PC-9 (cell line): ENCODE results near the gene RPL39L. TPM values are rescaled to one million over a fixed set of nuclear protein-coding genes. Genes with fewer than 3 reads are reported as not detected.
A peak's percentile ranks its signal among the peaks of the same experiment; 100 is the strongest.

Source experiments
- BruUV-seq: library from RNA; stranded (reverse); fragments of 400-500 nt; replicated peaks from 2 replicates; lab custom pipeline; 2021; lab: Mats Ljungman, UMichigan
- CTCF ChIA-PET: fragments of 300-600 bp; sonication (Branson Sonifier 250); formaldehyde crosslinking; loops from one replicate; lab custom pipeline; 2022; ENCODE audit warnings: antibody characterized with exemption; lab: Charles Lee
- POLR2A ChIA-PET: fragments of 300-600 bp; sonication (Branson Sonifier 250); formaldehyde crosslinking; loops from one replicate; lab custom pipeline; 2022; ENCODE audit warnings: antibody characterized with exemption; ENCODE audit not compliant: unreplicated experiment; lab: Charles Lee
- DNase-seq, 2 experiments: peaks; one replicate each; pipeline versions ENCODE4 v3.0.0 to v3.0.0-alpha.2; 2015 to 2022; ENCODE audit warnings: mixed read lengths in 1 of 2
- H2AFZ ChIP-seq: fragments of 200-600 bp; sonication (generic); 2 replicates; pipeline ENCODE4 v1.8.1; 2017; ENCODE audit warnings: antibody characterized with exemption
- H3F3A ChIP-seq: fragments of 200-600 bp; sonication (generic); 2 replicates; pipeline ENCODE4 v1.8.1; 2017; ENCODE audit warnings: antibody characterized with exemption, mild to moderate bottlenecking, low read depth; ENCODE audit not compliant: insufficient read depth
- H3K27ac ChIP-seq: fragments of 200-600 bp; sonication (generic); 2 replicates; pipeline ENCODE4 v1.6.1; 2016; ENCODE audit warnings: mixed run types
- H3K27me3 ChIP-seq: fragments of 200-600 bp; sonication (generic); 2 replicates; pipeline ENCODE4 v1.6.1; 2016; ENCODE audit warnings: low read depth, mixed run types; ENCODE audit not compliant: insufficient read depth
- H3K36me3 ChIP-seq: fragments of 200-600 bp; sonication (generic); 2 replicates; pipeline ENCODE4 v1.6.1; 2016; ENCODE audit warnings: low read depth, mixed run types
- H3K4me1 ChIP-seq: fragments of 200-600 bp; sonication (generic); replicated peaks from 2 replicates; pipeline ENCODE4 v1.6.1; 2016; ENCODE audit warnings: mixed run types; ENCODE audit not compliant: insufficient read depth
- H3K4me2 ChIP-seq: fragments of 200-600 bp; sonication (generic); 2 replicates; pipeline ENCODE4 v1.6.1; 2017; ENCODE audit warnings: mixed run types
- H3K4me3 ChIP-seq: fragments of 200-600 bp; sonication (generic); 2 replicates; pipeline ENCODE4 v1.6.1; 2016; ENCODE audit warnings: mixed run types
- H3K79me2 ChIP-seq: fragments of 200-600 bp; sonication (generic); 2 replicates; pipeline ENCODE4 v1.6.1; 2017; ENCODE audit warnings: low read depth, mixed run types
- H3K9me2 ChIP-seq: fragments of 200-600 bp; sonication (generic); 2 replicates; pipeline ENCODE4 v1.8.1; 2017; ENCODE audit warnings: mild to moderate bottlenecking; ENCODE audit not compliant: insufficient read depth
- H3K9me3 ChIP-seq: fragments of 200-600 bp; sonication (generic); 2 replicates; pipeline ENCODE4 v1.8.1; 2016; ENCODE audit warnings: low read depth; ENCODE audit not compliant: insufficient read depth
- H4K20me1 ChIP-seq: fragments of 200-600 bp; sonication (generic); 2 replicates; pipeline ENCODE4 v1.8.1; 2017; ENCODE audit not compliant: insufficient read depth
- EZH2 ChIP-seq: fragments of 200-600 bp; sonication (generic); IDR thresholded peaks from 2 replicates; pipeline ENCODE4 v1.8.0; 2017; ENCODE audit warnings: antibody characterized with exemption, low read depth
- intact Hi-C: fragments of 100-400 bp; cut with micrococcal nuclease; formaldehyde crosslinking; loops from one replicate; pipeline ENCODE4 v1.10.0; 2022; ENCODE audit not compliant: unreplicated experiment
- total RNA-seq: library from RNA; stranded (reverse); gene quantifications from 2 replicates; pipeline ENCODE4 v1.2.3, GENCODE V29; 2021
- TF ChIP-seq, protein P1 (sequence below): fragments of 200-600 bp; sonication (generic); conservative IDR thresholded peaks from 2 replicates; pipeline ENCODE4 v1.6.1; 2017; ENCODE audit warnings: mixed run types, antibody characterized with exemption, mild to moderate bottlenecking, moderate library complexity

Gene RPL39L
- total RNA-seq, 1 experiment from 2014 or later: 81.3 TPM

GRCh38 chr3:187098923-187099512 lies 40.3 kb downstream of the RPL39L start:
- H3K79me2 ChIP-seq: no peaks in the 10 kb centered on the region
- H3F3A ChIP-seq: peaks cover 6% of the 10 kb centered on the region
- no peaks in the 10 kb centered on the region for H3K9me2 ChIP-seq
- H3K4me1 ChIP-seq: peaks cover 10% of the 10 kb centered on the region
- no peaks in the 10 kb centered on the region for H3K27me3 ChIP-seq
- ChIA-PET CTCF (no interaction called here), POLR2A (no interaction called here)
- H2AFZ ChIP-seq: no peak overlapping the region
- H3K9me3 ChIP-seq: peaks cover 17% of the 10 kb centered on the region
- H4K20me1 ChIP-seq: no peaks in the 10 kb centered on the region
- peak in 1 of 2 experiments; percentile 75 for DNase-seq
- no peak overlapping the region for H3K27ac ChIP-seq
- no peak overlapping the region for H3K4me3 ChIP-seq
- H3K36me3 ChIP-seq: no peaks in the 10 kb centered on the region
- peak overlapping the region; percentile 6; the same call in 1 of the 2 replicates for H3K4me2 ChIP-seq
- TF ChIP-seq, protein P1, sequence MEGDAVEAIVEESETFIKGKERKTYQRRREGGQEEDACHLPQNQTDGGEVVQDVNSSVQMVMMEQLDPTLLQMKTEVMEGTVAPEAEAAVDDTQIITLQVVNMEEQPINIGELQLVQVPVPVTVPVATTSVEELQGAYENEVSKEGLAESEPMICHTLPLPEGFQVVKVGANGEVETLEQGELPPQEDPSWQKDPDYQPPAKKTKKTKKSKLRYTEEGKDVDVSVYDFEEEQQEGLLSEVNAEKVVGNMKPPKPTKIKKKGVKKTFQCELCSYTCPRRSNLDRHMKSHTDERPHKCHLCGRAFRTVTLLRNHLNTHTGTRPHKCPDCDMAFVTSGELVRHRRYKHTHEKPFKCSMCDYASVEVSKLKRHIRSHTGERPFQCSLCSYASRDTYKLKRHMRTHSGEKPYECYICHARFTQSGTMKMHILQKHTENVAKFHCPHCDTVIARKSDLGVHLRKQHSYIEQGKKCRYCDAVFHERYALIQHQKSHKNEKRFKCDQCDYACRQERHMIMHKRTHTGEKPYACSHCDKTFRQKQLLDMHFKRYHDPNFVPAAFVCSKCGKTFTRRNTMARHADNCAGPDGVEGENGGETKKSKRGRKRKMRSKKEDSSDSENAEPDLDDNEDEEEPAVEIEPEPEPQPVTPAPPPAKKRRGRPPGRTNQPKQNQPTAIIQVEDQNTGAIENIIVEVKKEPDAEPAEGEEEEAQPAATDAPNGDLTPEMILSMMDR: no peak
- no peak for TF ChIP-seq EZH2
- no TSS peak for BruUV-seq
- intact Hi-C loops: no loop called here

DNA sequence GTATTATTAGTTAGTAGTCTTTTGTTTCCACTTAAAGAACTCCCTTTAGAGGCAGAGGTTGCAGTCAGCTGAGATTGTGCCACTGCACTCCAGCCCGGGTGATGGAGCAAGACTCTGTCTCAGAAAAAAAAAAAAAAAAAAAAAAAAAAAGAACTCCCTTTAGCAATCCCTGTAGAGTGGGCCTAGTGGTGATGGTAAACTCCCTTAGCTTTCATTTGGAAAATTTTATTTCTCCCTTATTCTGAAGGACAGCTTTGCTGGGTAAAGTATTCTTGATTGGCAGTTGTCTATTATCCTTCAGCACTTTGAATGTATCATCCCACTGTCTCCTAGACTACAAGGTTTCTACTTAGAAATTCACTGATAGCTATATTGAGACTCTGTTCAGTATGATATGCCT lies 46.0 kb downstream of the RPL39L start:
- H3K9me3 ChIP-seq: peaks cover 16% of the 10 kb centered on the region
- no peaks in the 10 kb centered on the region for H3K27me3 ChIP-seq
- H3K79me2 ChIP-seq: no peaks in the 10 kb centered on the region
- intact Hi-C loops: no loop called here
- TF ChIP-seq EZH2: no peak
- TF ChIP-seq, protein P1: no peak
- BruUV-seq: no TSS peak
- no peaks in the 10 kb centered on the region for H3K4me1 ChIP-seq
- no peaks in the 10 kb centered on the region for H3K36me3 ChIP-seq
- DNase-seq: no peak
- no peak overlapping the region for H3K4me2 ChIP-seq
- no peak overlapping the region for H3K27ac ChIP-seq
- ChIA-PET CTCF (interaction anchor here (0.6 kb wide), 1 partner anchor 91 kb away, joined by 3 read pairs; no protein-coding TSS in a partner anchor), POLR2A (no interaction called here)
- no peaks in the 10 kb centered on the region; the same call in 1 of the 2 replicates for H3F3A ChIP-seq
- no peak overlapping the region for H3K4me3 ChIP-seq
- H2AFZ ChIP-seq: no peak overlapping the region
- peaks cover 4% of the 10 kb centered on the region; the same call in 1 of the 2 replicates for H3K9me2 ChIP-seq
- no peaks in the 10 kb centered on the region for H4K20me1 ChIP-seq

- POLR2A ChIA-PET: no interaction called here
- Histone ChIP-seq H3K27ac (no peak overlapping the region), H3K4me1 (no peaks in the 10 kb centered on the region), H2AFZ (no peak overlapping the region), H3K79me2 (no peaks in the 10 kb centered on the region), H4K20me1 (no peaks in the 10 kb centered on the region), H3K4me3 (no peak overlapping the region), H3K36me3 (no peaks in the 10 kb centered on the region), H3K27me3 (no peaks in the 10 kb centered on the region), H3K9me2 (peaks cover 4% of the 10 kb centered on the region; the same call in 1 of the 2 replicates), H3F3A (no peaks in the 10 kb centered on the region), H3K9me3 (peaks cover 11% of the 10 kb centered on the region), H3K4me2 (no peak overlapping the region)
- CTCF ChIA-PET: no interaction called here
- BruUV-seq: no TSS peak
- no peak for DNase-seq
- no peak for TF ChIP-seq EZH2
- TF ChIP-seq, protein P1: no peak
- intact Hi-C loops: no loop called here
These were observed 50.6 kb downstream of the RPL39L start for GRCh38 chr3:187088701-187089100.
